ENCODE measurements around the gene SPZ1.

The SPZ1 gene

DNA sequence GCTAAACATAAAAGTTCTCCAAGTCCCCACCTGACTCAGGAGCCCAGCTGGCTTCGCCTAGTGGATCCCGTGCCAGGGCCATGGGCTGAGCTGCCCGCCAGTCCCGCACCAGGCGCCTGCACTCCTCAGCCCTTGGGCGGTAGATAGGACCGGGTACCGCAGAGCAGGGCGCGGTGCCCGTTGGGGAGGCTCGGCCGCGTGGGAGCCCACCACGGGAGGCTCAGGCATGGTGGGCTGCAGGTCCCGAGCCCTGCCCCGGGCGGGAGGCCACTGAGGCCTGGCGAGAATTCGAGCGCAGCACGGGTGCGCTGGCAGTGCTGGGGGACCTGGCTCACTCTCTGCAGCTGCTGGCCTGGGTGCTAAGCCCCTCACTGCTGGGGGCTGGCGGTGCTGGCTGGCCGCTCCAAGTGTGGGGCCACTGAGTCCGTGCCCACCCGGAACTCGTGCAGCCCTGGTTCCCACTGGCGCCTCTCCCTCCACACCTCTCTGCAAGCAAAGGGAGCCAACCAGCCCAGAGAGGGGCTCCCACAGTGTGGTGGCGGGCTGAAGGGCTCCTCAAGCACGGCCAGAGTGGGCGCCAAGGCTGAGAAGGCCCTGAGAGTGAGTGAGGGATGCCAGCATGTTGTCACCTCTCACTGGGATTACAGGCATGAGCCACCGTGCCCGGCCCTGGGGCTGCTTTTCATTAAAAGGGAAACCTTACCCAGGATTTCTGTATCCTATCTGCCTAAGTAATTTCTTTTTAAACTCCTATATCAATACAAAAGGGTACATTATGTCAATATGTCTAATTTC is 9.7 kb upstream of the SPZ1 start:
- Histone ChIP-seq H3K9me3 (no peaks in the 10 kb centered on the region), H3K4me3 (no peak overlapping the region), H3K27ac (no peak overlapping the region), H3K36me3 (no peaks in the 10 kb centered on the region), H3K4me1 (peaks cover 0 to 4% (median 0%) of the 10 kb centered on the region in 4 donors), H3K27me3 (no peaks in the 10 kb centered on the region)
- no peak for TF ChIP-seq CTCF (IDR thresholded peaks at IDR 0.05)
- intact Hi-C loops (cut with DNase I; ENCODE audit: low total_unique reads) = loop anchor here (5.0 kb wide), 1 partner anchor 218 kb away; no protein-coding TSS in a partner anchor
- DNase-seq = no peak

- no peak overlapping the region for H3K4me3 ChIP-seq
- H3K27ac ChIP-seq = no peak overlapping the region
- no peaks in the 10 kb centered on the region for H3K9me3 ChIP-seq
- intact Hi-C loops (cut with DNase I; ENCODE audit: low total_unique reads) = no loop called here
- no peak for TF ChIP-seq CTCF (IDR thresholded peaks at IDR 0.05)
- H3K4me1 ChIP-seq = no peaks in the 10 kb centered on the region
- H3K27me3 ChIP-seq = no peaks in the 10 kb centered on the region
- no peaks in the 10 kb centered on the region for H3K36me3 ChIP-seq
- DNase-seq = no peak
These were observed 4.6 kb upstream of the SPZ1 start for GRCh38 chr5:80315244-80315643.

DNA sequence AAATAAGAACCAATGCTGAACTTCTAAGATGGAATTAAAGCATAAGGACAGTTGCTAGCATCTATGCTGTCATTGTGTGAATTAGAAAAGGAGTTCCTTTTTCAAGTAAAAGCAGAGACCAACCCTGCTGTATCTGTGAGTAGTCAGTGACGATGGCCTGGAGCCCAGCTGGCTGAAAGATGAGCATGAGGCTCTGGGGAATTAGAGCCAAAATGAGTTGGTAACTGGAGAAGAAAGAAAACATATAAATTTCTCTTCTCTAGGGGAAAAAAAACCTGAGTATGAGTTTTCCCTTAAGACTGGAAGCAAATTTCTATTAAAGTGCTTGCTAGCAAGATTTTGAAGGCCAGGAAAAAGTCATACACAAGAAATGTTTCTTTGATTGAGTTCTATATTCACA is 1.6 kb upstream of the SPZ1 start:
- H3K36me3 ChIP-seq = no peaks in the 10 kb centered on the region
- DNase-seq = no peak
- H3K27ac ChIP-seq = no peak overlapping the region
- H3K4me3 ChIP-seq = no peak overlapping the region
- no peaks in the 10 kb centered on the region for H3K9me3 ChIP-seq
- intact Hi-C loops (cut with DNase I; ENCODE audit: low total_unique reads) = no loop called here
- H3K27me3 ChIP-seq = no peaks in the 10 kb centered on the region
- no peaks in the 10 kb centered on the region for H3K4me1 ChIP-seq
- TF ChIP-seq CTCF (IDR thresholded peaks at IDR 0.05) = no peak

DNA sequence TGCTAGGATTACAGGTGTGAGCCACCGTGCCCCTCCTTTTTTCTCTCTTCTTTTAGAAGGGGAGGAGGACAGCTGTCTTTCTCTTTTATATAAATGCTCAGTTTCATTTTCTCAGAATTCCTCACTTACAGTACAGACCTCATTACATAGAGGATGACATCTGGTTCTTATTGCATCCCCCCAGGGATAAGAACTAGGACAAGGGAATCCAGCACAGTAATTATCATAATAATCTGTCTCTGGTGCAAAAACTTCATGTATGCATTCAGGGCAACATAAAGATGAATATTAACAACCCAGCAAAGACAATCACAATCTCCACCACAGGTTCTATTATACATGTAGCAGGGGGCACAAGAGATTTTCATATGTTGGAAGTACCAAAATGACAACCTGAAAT is 5.1 kb downstream of the SPZ1 start:
- Histone ChIP-seq H3K36me3 (no peaks in the 10 kb centered on the region), H3K9me3 (no peaks in the 10 kb centered on the region), H3K27me3 (no peaks in the 10 kb centered on the region), H3K4me1 (no peaks in the 10 kb centered on the region), H3K4me3 (no peak overlapping the region), H3K27ac (no peak overlapping the region)
- intact Hi-C loops (cut with DNase I; ENCODE audit: low total_unique reads) = no loop called here
- no peak for DNase-seq
- no peak for TF ChIP-seq CTCF (IDR thresholded peaks at IDR 0.05)

DNA sequence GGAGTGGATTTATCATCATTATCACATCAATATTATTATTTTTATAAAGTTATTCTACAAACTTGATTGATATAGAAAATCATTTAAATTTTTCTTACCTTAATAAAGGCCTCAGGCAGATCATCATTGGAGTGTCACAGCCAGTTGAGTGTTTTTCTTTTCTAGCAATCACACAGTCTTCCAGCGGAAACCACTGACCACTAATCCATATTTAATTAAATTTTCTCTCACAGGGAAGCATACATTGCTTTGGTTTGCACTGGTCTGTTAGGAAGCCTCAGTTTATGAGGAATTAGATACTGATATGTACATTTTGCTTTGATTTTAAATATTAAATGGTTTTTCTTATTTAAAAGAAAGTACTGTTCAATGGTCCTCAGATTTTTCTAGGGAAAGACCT is 6.7 kb downstream of the SPZ1 start:
- no peaks in the 10 kb centered on the region for H3K27me3 ChIP-seq
- intact Hi-C loops (cut with DNase I; ENCODE audit: low total_unique reads) = no loop called here
- H3K27ac ChIP-seq = no peak overlapping the region
- no peaks in the 10 kb centered on the region for H3K4me1 ChIP-seq
- no peak for TF ChIP-seq CTCF (IDR thresholded peaks at IDR 0.05)
- H3K36me3 ChIP-seq = no peaks in the 10 kb centered on the region
- DNase-seq = no peak
- H3K9me3 ChIP-seq = no peaks in the 10 kb centered on the region
- no peak overlapping the region for H3K4me3 ChIP-seq

Measured in tibial artery (tissue), 4 donors.